Body of pancreas (tissue), 4 donors: Measurements from ENCODE around the gene NRARP. TPM values are rescaled to one million over a fixed set of nuclear protein-coding genes. Genes with fewer than 3 reads are reported as not detected.
"Not testable (repeated sequence)": the region's sequence is repeated elsewhere in the genome, so short reads cannot be mapped to it uniquely, and the experiment has no call there.

Experiments
- ATAC-seq: fragments of 150-250 bp; one replicate; pipeline ENCODE4 v1.9.1; 2016
- DNase-seq, 4 donors: peaks; one replicate each; pipeline ENCODE4 v3.0.0-alpha.2; 2019
- H3K27ac ChIP-seq, 4 donors: fragments of 200-600 bp; sonication (generic); 1 replicate in 3 of 4; 2 replicates in 1 of 4; pipeline versions ENCODE4 v1.5.1 to v1.6.1; 2016 to 2019; ENCODE audit warnings: mild to moderate bottlenecking in 1 of 4, mixed read lengths in 1 of 4, moderate library complexity in 1 of 4
- H3K27me3 ChIP-seq, 2 donors: fragments of 200-600 bp; sonication (generic); one replicate each; pipeline ENCODE4 v1.6.0; 2016; ENCODE audit warnings: mild to moderate bottlenecking in 1 of 2
- H3K36me3 ChIP-seq, 2 donors: fragments of 200-600 bp; sonication (generic); replicated peaks in 1 of 2; 2 replicates each; pipeline ENCODE4 v1.5.1; 2016; ENCODE audit warnings: low read depth in 2 of 2; ENCODE audit not compliant: insufficient read depth in 1 of 2
- H3K4me1 ChIP-seq: fragments of 200-600 bp; sonication (generic); one replicate; pipeline ENCODE4 v1.6.0; 2016
- H3K4me3 ChIP-seq, 2 donors: fragments of 200-600 bp; sonication (generic); 1 replicate in 1 of 2; 2 replicates in 1 of 2; pipeline ENCODE4 v1.5.1; 2016 to 2019
- H3K9me3 ChIP-seq, 3 donors: fragments of 200-600 bp; sonication (generic); 1 replicate in 2 of 3; 2 replicates in 1 of 3; pipeline ENCODE4 v1.5.1; 2016
- POLR2A ChIP-seq, 3 donors: fragments of 450-650 bp; IDR thresholded peaks; one replicate each; pipeline ENCODE4 v1.6.1; 2016; ENCODE audit warnings: antibody characterized with exemption in 3 of 3, mild to moderate bottlenecking in 2 of 3
- WGBS, 2 donors: methylation state at CpG; one replicate each; pipeline ENCODE4 v1.1.5; 2017; 5-methylcytosine and 5-hydroxymethylcytosine counted together
- intact Hi-C: fragments of 100-400 bp; cut with DNase I; formaldehyde crosslinking; loops from one replicate; pipeline ENCODE4 v1.15.1; 2023
- total RNA-seq, 2 donors: library from RNA; depleted of rRNA; stranded (reverse); fragments of >200 nt; gene quantifications; one replicate each; pipeline ENCODE4 v1.1.0, GENCODE V29; 2016
- TF ChIP-seq, protein P1 (sequence below), 7 experiments: fragments of 450-650 bp in 4 of 7; fragments of 200-600 bp in 3 of 7; sonication (generic) in 3 of 7; IDR thresholded peaks; one replicate each; pipeline ENCODE4 v1.5.1; 2016 to 2019; ENCODE audit warnings: antibody characterized with exemption in 7 of 7

The NRARP gene
- total RNA-seq, 2 donors from 2014 or later, result 18.4 to 24.4 TPM

DNA sequence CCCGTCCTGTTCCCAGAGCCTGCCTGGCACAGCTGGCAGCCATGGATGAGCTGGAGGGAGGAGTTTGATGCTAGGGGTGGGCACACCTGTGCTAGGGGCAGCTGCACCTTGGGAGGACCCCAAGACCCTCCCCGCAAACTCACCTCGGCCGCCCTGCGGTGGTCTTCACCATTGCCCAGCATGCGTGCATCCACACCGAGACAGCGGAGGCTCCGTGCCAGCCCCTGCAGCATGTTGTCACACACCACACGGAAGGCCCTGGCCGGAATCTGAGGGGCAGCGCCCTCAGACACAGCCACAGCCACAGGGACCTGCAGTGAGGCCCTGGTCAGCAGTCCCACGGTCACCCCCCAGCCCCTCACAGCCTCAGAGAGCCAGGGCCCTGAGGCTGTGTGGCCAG is 45.9 kb upstream of the NRARP start:
- 92 to 100% methylated on average over 1 to 13 of the region's 13 CpGs for WGBS, 2 donors
- DNase-seq, result no peak
- no peak overlapping the region for H3K27ac ChIP-seq
- no peaks in the 10 kb centered on the region for H3K36me3 ChIP-seq
- no peaks in the 10 kb centered on the region for H3K4me1 ChIP-seq
- H3K27me3 ChIP-seq, result no peaks in the 10 kb centered on the region
- H3K4me3 ChIP-seq, result no peak overlapping the region
- ATAC-seq, result no peak
- intact Hi-C loops, result no loop called here
- H3K9me3 ChIP-seq, result no peaks in the 10 kb centered on the region
- TF ChIP-seq POLR2A (IDR thresholded peaks at IDR 0.05), result no peak
- TF ChIP-seq, protein P1, sequence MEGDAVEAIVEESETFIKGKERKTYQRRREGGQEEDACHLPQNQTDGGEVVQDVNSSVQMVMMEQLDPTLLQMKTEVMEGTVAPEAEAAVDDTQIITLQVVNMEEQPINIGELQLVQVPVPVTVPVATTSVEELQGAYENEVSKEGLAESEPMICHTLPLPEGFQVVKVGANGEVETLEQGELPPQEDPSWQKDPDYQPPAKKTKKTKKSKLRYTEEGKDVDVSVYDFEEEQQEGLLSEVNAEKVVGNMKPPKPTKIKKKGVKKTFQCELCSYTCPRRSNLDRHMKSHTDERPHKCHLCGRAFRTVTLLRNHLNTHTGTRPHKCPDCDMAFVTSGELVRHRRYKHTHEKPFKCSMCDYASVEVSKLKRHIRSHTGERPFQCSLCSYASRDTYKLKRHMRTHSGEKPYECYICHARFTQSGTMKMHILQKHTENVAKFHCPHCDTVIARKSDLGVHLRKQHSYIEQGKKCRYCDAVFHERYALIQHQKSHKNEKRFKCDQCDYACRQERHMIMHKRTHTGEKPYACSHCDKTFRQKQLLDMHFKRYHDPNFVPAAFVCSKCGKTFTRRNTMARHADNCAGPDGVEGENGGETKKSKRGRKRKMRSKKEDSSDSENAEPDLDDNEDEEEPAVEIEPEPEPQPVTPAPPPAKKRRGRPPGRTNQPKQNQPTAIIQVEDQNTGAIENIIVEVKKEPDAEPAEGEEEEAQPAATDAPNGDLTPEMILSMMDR (IDR thresholded peaks at IDR 0.05), result no peak

- Histone ChIP-seq H3K4me3 (no peak overlapping the region), H3K36me3 (no peaks in the 10 kb centered on the region), H3K27me3 (no peaks in the 10 kb centered on the region), H3K9me3 (no peaks in the 10 kb centered on the region), H3K27ac (no peak overlapping the region), H3K4me1 (no peaks in the 10 kb centered on the region)
- intact Hi-C loops, result no loop called here
- no peak for TF ChIP-seq POLR2A (IDR thresholded peaks at IDR 0.05)
- TF ChIP-seq, protein P1 (IDR thresholded peaks at IDR 0.05), result no peak
- 80 to 86% methylated on average over 7 of the region's 7 CpGs for WGBS, 2 donors
- no peak for DNase-seq
- ATAC-seq, result no peak
Measured at GRCh38 chr9:137342482-137342881, 40.4 kb upstream of the NRARP start.

DNA sequence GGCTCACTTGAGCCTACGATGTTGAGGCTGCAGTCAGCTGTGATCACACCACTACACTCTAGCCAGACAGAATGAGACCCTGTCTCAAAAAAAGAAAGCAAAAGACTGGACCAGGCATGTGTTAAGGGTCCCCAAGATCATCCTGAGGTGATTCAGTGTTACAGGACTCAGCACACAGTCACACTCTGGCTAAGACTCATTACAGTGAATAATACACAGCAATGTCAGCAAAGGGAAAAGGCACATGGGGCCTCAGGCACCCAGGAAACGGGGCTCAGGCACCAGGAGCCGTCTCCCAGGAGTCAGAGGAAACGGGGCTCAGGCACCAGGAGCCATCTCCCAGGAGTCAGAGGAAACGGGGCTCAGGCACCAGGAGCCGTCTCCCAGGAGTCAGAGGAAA is 39.2 kb upstream of the NRARP start:
- TF ChIP-seq, protein P1 (IDR thresholded peaks at IDR 0.05), result no peak
- TF ChIP-seq POLR2A (IDR thresholded peaks at IDR 0.05), result no peak
- intact Hi-C loops, result no loop called here

GRCh38 chr9:137339908-137340462 is 37.9 kb upstream of the NRARP start:
- H3K27ac ChIP-seq, intact Hi-C loops, ATAC-seq, DNase-seq, H3K4me1 ChIP-seq, H3K4me3 ChIP-seq, H3K36me3 ChIP-seq, H3K9me3 ChIP-seq, H3K27me3 ChIP-seq: not testable (repeated sequence)
- WGBS, 2 donors, result 88 to 92% methylated on average over 12 of the region's 12 CpGs

More for the DNA sequence above, 39.2 kb upstream of the NRARP start:
- H3K4me3 ChIP-seq, result no peak overlapping the region
- DNase-seq, result no peak
- ATAC-seq, result no peak
- H3K9me3 ChIP-seq, result no peaks in the 10 kb centered on the region
- H3K4me1 ChIP-seq, result no peaks in the 10 kb centered on the region
- 88% methylated on average over 3 of the region's 6 CpGs; no CpG with 5 or more reads in 1 of the 2 donors for WGBS, 2 donors
- no peaks in the 10 kb centered on the region for H3K27me3 ChIP-seq
- no peaks in the 10 kb centered on the region for H3K36me3 ChIP-seq
- no peak overlapping the region for H3K27ac ChIP-seq

- H3K4me1 ChIP-seq, result no peaks in the 10 kb centered on the region
Measured at GRCh38 chr9:137339045-137339907, 37.2 kb upstream of the NRARP start.

More at GRCh38 chr9:137339045-137339907, 37.2 kb upstream of the NRARP start:
- no peak for TF ChIP-seq POLR2A (IDR thresholded peaks at IDR 0.05)
- TF ChIP-seq, protein P1 (IDR thresholded peaks at IDR 0.05), result no peak
- Histone ChIP-seq H3K9me3 (no peaks in the 10 kb centered on the region), H3K36me3 (no peaks in the 10 kb centered on the region), H3K27me3 (no peaks in the 10 kb centered on the region), H3K4me3 (no peak overlapping the region), H3K27ac (no peak overlapping the region)
- DNase-seq (no peak), ATAC-seq (no peak)
- WGBS, 2 donors, result 75 to 80% methylated on average over 7 of the region's 7 CpGs
- intact Hi-C loops, result no loop called here
